ENCODE data around the gene BCAN.

DNA sequence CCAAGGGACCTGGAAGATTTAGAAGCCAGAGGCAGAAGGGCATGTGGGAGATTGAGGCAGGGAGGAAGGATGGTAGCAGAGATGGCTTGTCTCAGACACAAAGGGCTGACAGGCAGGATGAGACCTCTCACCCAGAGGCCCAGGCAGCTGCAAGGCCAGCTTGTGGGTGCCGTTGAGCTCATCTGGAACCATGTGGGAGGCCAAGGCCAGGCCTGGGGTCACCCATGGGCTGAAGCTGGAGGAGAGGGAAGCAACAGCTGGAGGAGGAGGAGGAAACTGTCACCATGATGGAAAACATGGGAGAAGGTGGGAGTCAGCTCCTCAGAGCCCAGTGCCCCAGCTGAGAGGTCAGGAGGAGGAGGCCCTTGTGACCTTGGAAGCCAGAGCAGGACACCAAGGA lies 57.1 kb downstream of the BCAN start:
- no peak for TF ChIP-seq EZH2 (IDR thresholded peaks at IDR 0.05; ENCODE audit: low read length)
- no peak for TF ChIP-seq CTCF (optimal IDR thresholded peaks at IDR 0.05 in 1 of 3, IDR thresholded peaks at IDR 0.05 in 1 of 3, conservative IDR thresholded peaks at IDR 0.05 in 1 of 3; ENCODE audit: extremely low read depth in 1 of 3, insufficient read depth in 2 of 3, low read length in 3 of 3)

All from keratinocyte (primary cell).